GM21825 (cell line): ENCODE measurements around the gene GSK3B.
"Not testable (repeated sequence)": the region's sequence is repeated elsewhere in the genome, so short reads cannot be mapped to it uniquely, and the experiment has no call there.

Source experiments
- ATAC-seq: cut with Tn5 transposase; IDR thresholded peaks from one replicate; pipeline ENCODE4 v1.9.1; 2021; ENCODE audit warnings: mild to moderate bottlenecking, moderate library complexity; ENCODE audit not compliant: unreplicated experiment

Gene GSK3B

GRCh38 chr3:119891944-119892721 lies 202.1 kb downstream of the GSK3B start:
- ATAC-seq = no peak

GRCh38 chr3:119888681-119889080 lies 205.6 kb downstream of the GSK3B start:
- not testable (repeated sequence) for ATAC-seq

- no peak for ATAC-seq
Observed at GRCh38 chr3:119885746-119886530, 208.3 kb downstream of the GSK3B start.

GRCh38 chr3:119884161-119884557 lies 210.1 kb downstream of the GSK3B start:
- no peak for ATAC-seq

GRCh38 chr3:119883461-119884160 lies 210.6 kb downstream of the GSK3B start:
- ATAC-seq = no peak

- ATAC-seq = no peak
Observed at GRCh38 chr3:119880966-119881365, 213.3 kb downstream of the GSK3B start.

- no peak for ATAC-seq
Observed at GRCh38 chr3:119873646-119874045, 220.6 kb downstream of the GSK3B start.

GRCh38 chr3:119872773-119873172 lies 221.5 kb downstream of the GSK3B start:
- ATAC-seq = no peak

GRCh38 chr3:119871571-119871970 lies 222.7 kb downstream of the GSK3B start:
- ATAC-seq = no peak

GRCh38 chr3:119870512-119870911 lies 223.7 kb downstream of the GSK3B start:
- ATAC-seq = no peak

GRCh38 chr3:119864476-119864875 lies 229.8 kb downstream of the GSK3B start:
- ATAC-seq = no peak

- no peak for ATAC-seq
Observed at GRCh38 chr3:119862616-119863015, 231.6 kb downstream of the GSK3B start.

- ATAC-seq = no peak
Observed at GRCh38 chr3:119861681-119862080, 232.6 kb downstream of the GSK3B start.

- no peak for ATAC-seq
Observed at GRCh38 chr3:119859728-119860127, 234.5 kb downstream of the GSK3B start.

GRCh38 chr3:119858957-119859356 lies 235.3 kb downstream of the GSK3B start:
- no peak for ATAC-seq

GRCh38 chr3:119856695-119857094 lies 237.6 kb downstream of the GSK3B start:
- no peak for ATAC-seq

GRCh38 chr3:119849126-119849525 lies 245.1 kb downstream of the GSK3B start:
- no peak for ATAC-seq

- no peak for ATAC-seq
Observed at GRCh38 chr3:119841808-119842471, 252.3 kb downstream of the GSK3B start.

GRCh38 chr3:119835556-119835955 lies 258.7 kb downstream of the GSK3B start:
- ATAC-seq = no peak

GRCh38 chr3:119834754-119835370 lies 259.4 kb downstream of the GSK3B start:
- ATAC-seq = no peak

- no peak for ATAC-seq
Observed at GRCh38 chr3:119831941-119832371, 262.3 kb downstream of the GSK3B start.
